Neural progenitor cell (in vitro differentiated cells): Measurements from ENCODE around the gene TRAIP. TPM values are rescaled to one million over a fixed set of nuclear protein-coding genes. Genes with fewer than 3 reads are reported as not detected.

Experiments
- DNase-seq: peaks from one replicate; pipeline ENCODE4 v3.0.0-alpha.2; 2016; ENCODE audit warnings: low spot score
- H2AFZ ChIP-seq: fragments of 200-600 bp; sonication (generic); replicated peaks from 2 replicates; pipeline ENCODE4 v1.6.1; 2016; ENCODE audit warnings: antibody characterized with exemption
- H3F3A ChIP-seq: fragments of 200-600 bp; sonication (generic); 2 replicates; pipeline ENCODE4 v1.6.1; 2016; ENCODE audit warnings: antibody characterized with exemption, low read depth
- H3K27ac ChIP-seq: fragments of 200-600 bp; sonication (generic); 2 replicates; pipeline ENCODE4 v1.5.1; 2016; ENCODE audit warnings: mild to moderate bottlenecking
- H3K27me3 ChIP-seq: fragments of 200-600 bp; sonication (generic); 2 replicates; pipeline ENCODE4 v1.6.1; 2016; ENCODE audit warnings: mild to moderate bottlenecking, moderate library complexity
- H3K36me3 ChIP-seq: fragments of 200-600 bp; sonication (generic); 2 replicates; pipeline ENCODE4 v1.5.1; 2016
- H3K4me1 ChIP-seq: fragments of 200-600 bp; sonication (generic); 2 replicates; pipeline ENCODE4 v1.6.1; 2016; ENCODE audit warnings: mixed run types
- H3K4me2 ChIP-seq: fragments of 200-600 bp; sonication (generic); 2 replicates; pipeline ENCODE4 v1.6.1; 2016
- H3K4me3 ChIP-seq: fragments of 200-600 bp; sonication (generic); 2 replicates; pipeline ENCODE4 v1.5.1; 2016
- H3K79me2 ChIP-seq: fragments of 200-600 bp; sonication (generic); 2 replicates; pipeline ENCODE4 v1.6.1; 2016; ENCODE audit warnings: low read depth
- H3K9ac ChIP-seq: fragments of 200-600 bp; sonication (generic); 2 replicates; pipeline ENCODE4 v1.6.1; 2016
- H3K9me3 ChIP-seq: fragments of 200-600 bp; sonication (generic); 2 replicates; pipeline ENCODE4 v1.5.1; 2016; ENCODE audit warnings: low read depth
- H4K20me1 ChIP-seq: fragments of 200-600 bp; sonication (generic); 2 replicates; pipeline ENCODE4 v1.6.1; 2016; ENCODE audit warnings: low read depth
- H3K27ac Mint-ChIP-seq: 3 replicates; pipeline ENCODE4 v1.8.0; 2021; ENCODE audit warnings: mixed read lengths
- H3K27me3 Mint-ChIP-seq: 2 replicates; pipeline ENCODE4 v1.8.0; 2022; ENCODE audit warnings: low read depth, mild to moderate bottlenecking, inconsistent platforms, moderate library complexity, mixed read lengths; ENCODE audit not compliant: insufficient read depth
- H3K36me3 Mint-ChIP-seq: 3 replicates; pipeline ENCODE4 v1.8.0; 2021; ENCODE audit warnings: mixed read lengths
- H3K4me1 Mint-ChIP-seq: 3 replicates; pipeline ENCODE4 v1.8.0; 2021; ENCODE audit warnings: mixed read lengths
- H3K4me3 Mint-ChIP-seq: 3 replicates; pipeline ENCODE4 v1.8.0; 2021; ENCODE audit warnings: mild to moderate bottlenecking, moderate library complexity, mixed read lengths
- H3K9me3 Mint-ChIP-seq: 3 replicates; pipeline ENCODE4 v1.8.0; 2020; ENCODE audit warnings: mixed read lengths
- CTCF ChIP-seq: fragments of 200-600 bp; sonication (generic); IDR thresholded peaks from 2 replicates; pipeline ENCODE4 v1.5.1; 2017; ENCODE audit warnings: antibody characterized with exemption, mild to moderate bottlenecking
- EZH2 ChIP-seq: fragments of 200-600 bp; sonication (generic); IDR thresholded peaks from 2 replicates; pipeline ENCODE4 v1.6.1; 2017; ENCODE audit warnings: antibody characterized with exemption, mild to moderate bottlenecking, moderate library complexity
- EZH2phosphoT487 ChIP-seq: fragments of 200-600 bp; sonication (generic); IDR thresholded peaks from 2 replicates; pipeline ENCODE4 v1.6.1; 2017; ENCODE audit warnings: antibody characterized with exemption
- total RNA-seq: library from RNA; depleted of rRNA; stranded (reverse); fragments of >200 nt; gene quantifications from 2 replicates; pipeline ENCODE4 v1.2.3, GENCODE V29; 2015; ENCODE audit warnings: low replicate concordance

The TRAIP gene
- total RNA-seq, 1 donor from 2014 or later = 24.4 TPM

- no peaks in the 10 kb centered on the region for H3K79me2 ChIP-seq
- Mint-ChIP-seq H3K27me3 (peaks cover 11% of the 10 kb centered on the region), H3K4me3 (no peak overlapping the region), H3K36me3 (no peaks in the 10 kb centered on the region), H3K4me1 (no peaks in the 10 kb centered on the region), H3K27ac (no peak overlapping the region), H3K9me3 (no peaks in the 10 kb centered on the region)
- no peaks in the 10 kb centered on the region for H3K27me3 ChIP-seq
- no peak overlapping the region for H3K27ac ChIP-seq
- H3K4me1 ChIP-seq = no peaks in the 10 kb centered on the region
- no peak overlapping the region for H2AFZ ChIP-seq
- DNase-seq = no peak
- H3K4me2 ChIP-seq = no peak overlapping the region
- H3K9me3 ChIP-seq = no peaks in the 10 kb centered on the region
- no peaks in the 10 kb centered on the region for H3K36me3 ChIP-seq
- H3K4me3 ChIP-seq = no peak overlapping the region
- no peaks in the 10 kb centered on the region for H4K20me1 ChIP-seq
- TF ChIP-seq CTCF (no peak), EZH2 (no peak), EZH2phosphoT487 (no peak)
- no peaks in the 10 kb centered on the region for H3F3A ChIP-seq
- no peak overlapping the region for H3K9ac ChIP-seq
These were observed 39.4 kb upstream of the TRAIP start for GRCh38 chr3:49895791-49896190.

- Histone ChIP-seq H3K27ac (no peak overlapping the region), H3K4me1 (peaks cover 5% of the 10 kb centered on the region), H2AFZ (no peak overlapping the region), H4K20me1 (no peaks in the 10 kb centered on the region), H3K4me3 (no peak overlapping the region), H3K9me3 (no peaks in the 10 kb centered on the region), H3F3A (no peaks in the 10 kb centered on the region), H3K79me2 (no peaks in the 10 kb centered on the region), H3K36me3 (no peaks in the 10 kb centered on the region), H3K4me2 (no peak overlapping the region), H3K9ac (no peak overlapping the region), H3K27me3 (no peaks in the 10 kb centered on the region)
- Mint-ChIP-seq H3K36me3 (no peaks in the 10 kb centered on the region), H3K27ac (peak overlapping the region; percentile 17), H3K4me3 (no peak overlapping the region), H3K27me3 (peaks cover 6% of the 10 kb centered on the region), H3K9me3 (no peaks in the 10 kb centered on the region), H3K4me1 (peaks cover 13% of the 10 kb centered on the region)
- DNase-seq = no peak
- TF ChIP-seq EZH2phosphoT487 = no peak
- no peak for TF ChIP-seq EZH2
These were observed 32.9 kb upstream of the TRAIP start for GRCh38 chr3:49889296-49889695.

DNA sequence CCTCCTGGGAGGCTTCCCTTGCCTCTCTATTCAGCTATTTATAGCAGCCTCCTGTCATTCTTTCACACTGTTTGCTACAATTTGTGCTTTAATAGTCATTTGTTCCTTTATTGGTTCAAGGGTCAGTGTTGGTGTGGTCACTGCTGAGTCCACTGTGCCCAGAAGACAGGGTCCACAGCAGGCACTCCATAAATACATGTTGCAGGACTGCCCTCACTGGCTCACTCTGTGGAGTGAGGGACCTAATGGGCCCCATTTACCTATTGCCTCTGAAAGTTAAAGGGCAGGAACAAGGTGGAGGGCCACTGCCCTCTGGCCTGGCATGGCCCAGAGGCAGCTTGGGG lies 30.5 kb upstream of the TRAIP start:
- no peak overlapping the region for H3K9ac ChIP-seq
- no peaks in the 10 kb centered on the region for H3K9me3 ChIP-seq
- no peaks in the 10 kb centered on the region for H4K20me1 ChIP-seq
- Mint-ChIP-seq H3K4me3 (no peak overlapping the region), H3K27ac (peak overlapping the region; percentile 66), H3K27me3 (peaks cover 11% of the 10 kb centered on the region), H3K9me3 (peaks cover 2% of the 10 kb centered on the region), H3K36me3 (no peaks in the 10 kb centered on the region), H3K4me1 (peaks cover 22% of the 10 kb centered on the region)
- DNase-seq = no peak
- H3K4me3 ChIP-seq = no peak overlapping the region
- no peak overlapping the region for H3K27ac ChIP-seq
- no peaks in the 10 kb centered on the region for H3K79me2 ChIP-seq
- no peak overlapping the region for H2AFZ ChIP-seq
- H3F3A ChIP-seq = peaks cover 5% of the 10 kb centered on the region
- no peak for TF ChIP-seq CTCF
- H3K4me1 ChIP-seq = peaks cover 11% of the 10 kb centered on the region
- no peaks in the 10 kb centered on the region for H3K27me3 ChIP-seq
- H3K36me3 ChIP-seq = no peaks in the 10 kb centered on the region
- no peak overlapping the region for H3K4me2 ChIP-seq

DNA sequence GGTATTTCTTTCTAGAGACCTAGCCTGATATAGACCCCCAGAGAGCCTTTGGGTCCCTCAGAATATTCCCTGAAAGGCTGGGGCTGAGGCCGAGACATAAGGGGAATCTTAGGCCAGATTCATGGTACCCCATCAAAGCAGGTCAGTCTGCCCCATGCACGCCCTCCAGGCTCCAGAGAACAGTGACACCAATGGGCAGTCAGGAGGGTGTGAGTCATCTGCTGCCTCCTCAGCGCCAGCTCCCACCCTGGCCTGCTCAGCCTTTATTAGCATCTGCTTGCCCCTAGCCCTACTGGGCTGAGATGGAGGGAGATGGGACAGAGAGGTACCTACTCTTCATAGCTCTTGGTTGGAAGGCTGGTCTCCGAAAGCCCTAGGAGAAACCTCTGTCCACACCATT lies 27.6 kb upstream of the TRAIP start:
- peaks cover 21% of the 10 kb centered on the region for H3F3A ChIP-seq
- no peaks in the 10 kb centered on the region for H4K20me1 ChIP-seq
- H3K9ac ChIP-seq = no peak overlapping the region
- H3K9me3 ChIP-seq = no peaks in the 10 kb centered on the region
- no peaks in the 10 kb centered on the region for H3K27me3 ChIP-seq
- H3K27ac ChIP-seq = no peak overlapping the region
- Mint-ChIP-seq H3K27ac (no peak overlapping the region), H3K9me3 (peaks cover 2% of the 10 kb centered on the region), H3K36me3 (no peaks in the 10 kb centered on the region), H3K4me1 (peaks cover 37% of the 10 kb centered on the region), H3K27me3 (peaks cover 13% of the 10 kb centered on the region), H3K4me3 (peak overlapping the region; percentile 51)
- H3K36me3 ChIP-seq = no peaks in the 10 kb centered on the region
- peaks cover 30% of the 10 kb centered on the region for H3K4me1 ChIP-seq
- DNase-seq = no peak
- H3K4me3 ChIP-seq = no peak overlapping the region
- no peak overlapping the region for H3K4me2 ChIP-seq
- no peak overlapping the region for H2AFZ ChIP-seq
- no peaks in the 10 kb centered on the region for H3K79me2 ChIP-seq
- TF ChIP-seq CTCF (no peak), EZH2phosphoT487 (no peak), EZH2 (no peak)
